Esophagus muscularis mucosa (tissue), 4 donors: ENCODE results near the gene SPAG16. TPM values are rescaled to one million over a fixed set of nuclear protein-coding genes. Genes with fewer than 3 reads are reported as not detected.

Experiments
- DNase-seq: peaks from one replicate; pipeline ENCODE4 v3.0.0-alpha.2; 2017; ENCODE audit errors: extremely low spot score
- H3K27ac ChIP-seq, 4 donors: fragments of 200-600 bp; sonication (generic); replicated peaks in 1 of 4; 1 replicate in 3 of 4; 2 replicates in 1 of 4; pipeline ENCODE4 v1.5.1; 2016 to 2019; ENCODE audit warnings: mild to moderate bottlenecking in 1 of 4
- H3K27me3 ChIP-seq, 4 donors: fragments of 200-600 bp; sonication (generic); one replicate each; pipeline versions ENCODE4 v1.5.1 to v1.6.0; 2016 to 2019
- H3K36me3 ChIP-seq, 4 donors: fragments of 200-600 bp; sonication (generic); one replicate each; pipeline ENCODE4 v1.5.1; 2016 to 2019
- H3K4me1 ChIP-seq, 4 donors: fragments of 200-600 bp; sonication (generic); one replicate each; pipeline ENCODE4 v1.5.1; 2016 to 2019
- H3K4me3 ChIP-seq, 4 donors: fragments of 200-600 bp; sonication (generic); 1 replicate in 2 of 4; 2 replicates in 2 of 4; pipeline ENCODE4 v1.5.1; 2016 to 2019; ENCODE audit warnings: mild to moderate bottlenecking in 4 of 4, moderate library complexity in 1 of 4
- H3K9me3 ChIP-seq, 4 donors: fragments of 200-600 bp; sonication (generic); 1 replicate in 3 of 4; 2 replicates in 1 of 4; pipeline ENCODE4 v1.5.1; 2016 to 2019
- EP300 ChIP-seq: sonication (generic); formaldehyde crosslinking; IDR thresholded peaks from one replicate; pipeline ENCODE4 v1.6.1; 2017; ENCODE audit warnings: antibody characterized with exemption
- POLR2A ChIP-seq: fragments of 450-650 bp; IDR thresholded peaks from one replicate; pipeline ENCODE4 v1.6.1; 2017; ENCODE audit warnings: antibody characterized with exemption, moderate library complexity, mild to moderate bottlenecking, low read depth
- POLR2AphosphoS5 ChIP-seq, 2 donors: sonication (generic); formaldehyde crosslinking; IDR thresholded peaks; one replicate each; pipeline ENCODE4 v1.6.1; 2017; ENCODE audit warnings: antibody characterized with exemption in 2 of 2
- WGBS: methylation state at CpG from one replicate; pipeline ENCODE4 v1.1.5; 2018; 5-methylcytosine and 5-hydroxymethylcytosine counted together
- intact Hi-C: fragments of 100-400 bp; cut with DNase I; formaldehyde crosslinking; loops from one replicate; pipeline ENCODE4 v1.15.1; 2023
- total RNA-seq, 4 donors: library from RNA; depleted of rRNA; stranded (reverse); fragments of >200 nt; gene quantifications; one replicate each; pipeline versions ENCODE4 v1.1.0 to v1.2.1, GENCODE V29; 2016
- TF ChIP-seq, protein P1 (sequence below), 3 experiments: fragments of 200-600 bp in 2 of 3; fragments of 450-650 bp in 1 of 3; sonication (generic) in 2 of 3; IDR thresholded peaks; one replicate each; pipeline ENCODE4 v1.5.1; 2017 to 2019; ENCODE audit warnings: antibody characterized with exemption in 3 of 3, mild to moderate bottlenecking in 2 of 3, moderate library complexity in 1 of 3

Gene SPAG16
- total RNA-seq, 4 donors from 2014 or later, result 26.8 to 36.1 (median 31.0) TPM

DNA sequence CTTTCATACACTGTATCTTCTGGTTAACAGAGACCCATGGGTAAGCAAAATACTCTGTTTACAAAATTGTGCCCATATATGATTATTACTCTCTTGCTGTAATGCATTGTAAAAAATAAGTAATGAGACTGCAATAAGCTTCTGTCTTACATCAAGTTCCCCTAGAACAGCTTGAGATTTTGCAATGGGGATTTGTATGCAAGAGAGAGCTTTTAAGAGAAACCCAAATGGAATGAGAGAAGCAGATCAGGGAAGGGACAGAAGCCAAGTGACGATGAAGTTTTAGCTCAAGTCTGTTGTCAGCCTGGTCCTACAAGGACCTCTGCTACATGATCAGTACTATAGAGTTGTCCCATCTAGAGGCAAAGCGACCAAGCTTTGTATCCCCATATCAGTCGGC is 908.4 kb downstream of the SPAG16 start:
- intact Hi-C loops, result no loop called here
- WGBS, result 77% methylated on average over 3 of the region's 3 CpGs
- TF ChIP-seq, protein P1, sequence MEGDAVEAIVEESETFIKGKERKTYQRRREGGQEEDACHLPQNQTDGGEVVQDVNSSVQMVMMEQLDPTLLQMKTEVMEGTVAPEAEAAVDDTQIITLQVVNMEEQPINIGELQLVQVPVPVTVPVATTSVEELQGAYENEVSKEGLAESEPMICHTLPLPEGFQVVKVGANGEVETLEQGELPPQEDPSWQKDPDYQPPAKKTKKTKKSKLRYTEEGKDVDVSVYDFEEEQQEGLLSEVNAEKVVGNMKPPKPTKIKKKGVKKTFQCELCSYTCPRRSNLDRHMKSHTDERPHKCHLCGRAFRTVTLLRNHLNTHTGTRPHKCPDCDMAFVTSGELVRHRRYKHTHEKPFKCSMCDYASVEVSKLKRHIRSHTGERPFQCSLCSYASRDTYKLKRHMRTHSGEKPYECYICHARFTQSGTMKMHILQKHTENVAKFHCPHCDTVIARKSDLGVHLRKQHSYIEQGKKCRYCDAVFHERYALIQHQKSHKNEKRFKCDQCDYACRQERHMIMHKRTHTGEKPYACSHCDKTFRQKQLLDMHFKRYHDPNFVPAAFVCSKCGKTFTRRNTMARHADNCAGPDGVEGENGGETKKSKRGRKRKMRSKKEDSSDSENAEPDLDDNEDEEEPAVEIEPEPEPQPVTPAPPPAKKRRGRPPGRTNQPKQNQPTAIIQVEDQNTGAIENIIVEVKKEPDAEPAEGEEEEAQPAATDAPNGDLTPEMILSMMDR (IDR thresholded peaks at IDR 0.05), result no peak
- no peak for TF ChIP-seq POLR2AphosphoS5 (IDR thresholded peaks at IDR 0.05)
- TF ChIP-seq EP300, result no peak
- no peak for TF ChIP-seq POLR2A
- Histone ChIP-seq H3K4me3 (no peak overlapping the region), H3K27me3 (no peaks in the 10 kb centered on the region), H3K9me3 (no peaks in the 10 kb centered on the region), H3K27ac (no peak overlapping the region), H3K36me3 (no peaks in the 10 kb centered on the region), H3K4me1 (no peaks in the 10 kb centered on the region)
- no peak for DNase-seq

DNA sequence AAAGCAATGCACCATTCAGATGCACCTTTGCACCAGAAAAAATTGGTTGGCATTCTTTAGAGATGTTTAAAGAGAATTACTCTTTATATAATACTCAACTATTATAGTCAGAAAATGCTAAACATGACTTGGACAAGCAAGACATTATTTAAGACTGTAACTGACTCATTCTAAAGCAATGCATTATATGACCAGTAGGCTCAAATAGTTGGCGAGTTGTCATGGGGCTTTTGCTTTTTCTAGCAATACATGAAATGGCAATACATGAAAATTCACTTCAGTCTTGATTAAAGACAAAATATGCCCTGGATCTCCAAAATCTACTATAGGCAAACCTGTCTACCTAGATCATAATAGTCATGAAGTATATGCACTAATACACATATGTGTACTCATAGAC is 909.7 kb downstream of the SPAG16 start:
- Histone ChIP-seq H3K27ac (no peak overlapping the region), H3K4me1 (no peaks in the 10 kb centered on the region), H3K4me3 (no peak overlapping the region), H3K36me3 (no peaks in the 10 kb centered on the region), H3K9me3 (no peaks in the 10 kb centered on the region), H3K27me3 (no peaks in the 10 kb centered on the region)
- WGBS, result 77% methylated on average over 1 of the region's 1 CpG
- TF ChIP-seq POLR2A (no peak), POLR2AphosphoS5 (IDR thresholded peaks at IDR 0.05) (no peak), EP300 (no peak)
- TF ChIP-seq, protein P1 (IDR thresholded peaks at IDR 0.05), result no peak
- no peak for DNase-seq
- intact Hi-C loops, result no loop called here

DNA sequence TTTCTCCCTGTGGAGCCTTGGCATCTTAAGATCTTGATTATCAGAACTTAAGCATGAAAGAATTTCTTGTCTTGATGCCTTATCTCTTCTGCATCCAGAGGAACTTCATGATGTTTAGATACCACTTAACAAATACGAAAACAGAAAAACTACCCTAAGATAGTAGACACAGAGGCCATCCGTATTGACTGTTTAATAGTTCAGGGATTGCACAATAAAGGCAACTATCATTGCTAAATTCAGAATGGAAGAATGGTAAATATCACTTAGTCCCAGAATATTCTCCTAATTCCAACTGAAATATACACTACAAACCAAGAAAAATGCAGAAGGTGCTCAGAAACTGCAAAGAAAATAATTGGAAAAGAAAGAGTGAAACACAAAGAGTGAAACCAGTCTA is 912.0 kb downstream of the SPAG16 start:
- H3K4me3 ChIP-seq, result no peak overlapping the region
- WGBS, result 90% methylated on average over 2 of the region's 2 CpGs

DNA sequence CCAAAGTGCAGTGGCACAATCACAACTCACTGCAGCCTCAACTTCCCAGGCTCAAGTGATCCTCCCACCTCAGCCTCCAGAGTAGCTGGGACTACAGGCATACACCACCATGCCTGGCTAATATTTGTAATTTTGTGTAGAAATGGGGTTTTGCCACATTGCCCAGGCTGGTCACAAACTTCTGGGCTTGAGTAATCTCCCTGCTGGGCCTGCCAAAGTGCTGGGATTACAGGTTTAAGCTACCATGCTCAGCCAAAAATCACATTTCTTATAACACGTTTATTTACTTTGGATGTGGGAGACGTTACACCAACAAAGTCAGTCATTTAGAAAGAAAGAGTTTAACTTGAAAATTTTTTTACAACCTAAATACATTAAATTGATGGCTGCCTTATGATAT is 917.6 kb downstream of the SPAG16 start:
- no peaks in the 10 kb centered on the region for H3K27me3 ChIP-seq
- no peaks in the 10 kb centered on the region for H3K9me3 ChIP-seq
- WGBS, result 67% methylated on average over 2 of the region's 2 CpGs
- no peak for DNase-seq
- no peaks in the 10 kb centered on the region for H3K4me1 ChIP-seq
- intact Hi-C loops, result no loop called here
- H3K36me3 ChIP-seq, result no peaks in the 10 kb centered on the region
- no peak overlapping the region for H3K4me3 ChIP-seq
- TF ChIP-seq POLR2AphosphoS5 (IDR thresholded peaks at IDR 0.05), result no peak
- no peak for TF ChIP-seq EP300
- TF ChIP-seq, protein P1 (IDR thresholded peaks at IDR 0.05), result no peak
- TF ChIP-seq POLR2A, result no peak
- no peak overlapping the region for H3K27ac ChIP-seq

More for the DNA sequence above, 912.0 kb downstream of the SPAG16 start:
- intact Hi-C loops, result no loop called here
- TF ChIP-seq, protein P1 (IDR thresholded peaks at IDR 0.05), result no peak
- no peak for TF ChIP-seq EP300
- TF ChIP-seq POLR2A, result no peak
- TF ChIP-seq POLR2AphosphoS5 (IDR thresholded peaks at IDR 0.05), result no peak
- H3K9me3 ChIP-seq, result no peaks in the 10 kb centered on the region
- no peak overlapping the region for H3K27ac ChIP-seq
- no peaks in the 10 kb centered on the region for H3K36me3 ChIP-seq
- no peaks in the 10 kb centered on the region for H3K4me1 ChIP-seq
- DNase-seq, result no peak
- H3K27me3 ChIP-seq, result no peaks in the 10 kb centered on the region

DNA sequence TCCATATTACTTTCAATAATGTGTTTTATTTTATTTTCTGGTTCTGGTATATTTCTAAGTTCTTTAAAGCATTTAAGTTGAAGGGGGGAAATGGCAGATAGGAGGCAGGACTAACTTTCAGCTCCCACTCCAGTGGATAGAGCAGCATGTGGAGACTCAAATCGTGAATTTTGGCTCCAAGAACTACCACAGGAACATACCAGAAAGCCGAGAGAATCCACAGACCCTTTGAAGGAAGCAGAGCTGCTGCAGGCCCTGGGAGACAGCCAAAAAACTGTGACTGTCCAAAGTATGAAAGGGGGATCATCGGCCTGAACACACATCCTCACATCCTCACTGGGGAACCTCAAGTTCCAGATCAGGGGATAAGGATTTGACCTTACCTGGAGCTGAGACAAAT is 919.0 kb downstream of the SPAG16 start:
- Histone ChIP-seq H3K27ac (no peak overlapping the region), H3K27me3 (no peaks in the 10 kb centered on the region), H3K4me3 (no peak overlapping the region), H3K9me3 (no peaks in the 10 kb centered on the region), H3K4me1 (no peaks in the 10 kb centered on the region), H3K36me3 (no peaks in the 10 kb centered on the region)
- intact Hi-C loops, result no loop called here
- DNase-seq, result no peak
- WGBS, result 35% methylated on average over 3 of the region's 3 CpGs
- TF ChIP-seq, protein P1 (IDR thresholded peaks at IDR 0.05), result no peak
- TF ChIP-seq EP300, result no peak
- TF ChIP-seq POLR2A, result no peak
- TF ChIP-seq POLR2AphosphoS5 (IDR thresholded peaks at IDR 0.05), result no peak
